Activated CD8-positive, alpha-beta T cell treated with anti-CD3 and anti-CD28 coated beads for 36 hours (primary cell): ENCODE data around the gene INS. TPM values are rescaled to one million over a fixed set of nuclear protein-coding genes. Genes with fewer than 3 reads are reported as not detected.

ENCODE experiments used
- ATAC-seq: fragments of 200-7000 bp; cut with Tn5 transposase; one replicate; pipeline ENCODE4 v1.10.0; 2021; ENCODE audit warnings: mild to moderate bottlenecking, moderate library complexity
- CTCF ChIA-PET: fragments of 350-600 bp; sonication (Branson Sonifier 250); formaldehyde crosslinking; loops from one replicate; lab custom pipeline; 2021; ENCODE audit warnings: antibody characterized with exemption; lab: Charles Lee
- POLR2A ChIA-PET: fragments of 350-600 bp; sonication (Branson Sonifier 250); formaldehyde crosslinking; loops from one replicate; lab custom pipeline; 2021; ENCODE audit warnings: antibody characterized with exemption; lab: Charles Lee
- DNase-seq: peaks from one replicate; pipeline ENCODE4 v3.0.0-alpha.2; 2020
- H3K27ac Mint-ChIP-seq: one replicate; pipeline ENCODE4 v1.8.0; 2021; ENCODE audit warnings: mild to moderate bottlenecking, mixed read lengths
- H3K27me3 Mint-ChIP-seq: one replicate; pipeline ENCODE4 v1.8.0; 2021; ENCODE audit warnings: mixed read lengths
- H3K36me3 Mint-ChIP-seq: one replicate; pipeline ENCODE4 v1.8.0; 2021; ENCODE audit warnings: low read depth, mixed read lengths
- H3K4me1 Mint-ChIP-seq: one replicate; pipeline ENCODE4 v1.8.0; 2021; ENCODE audit warnings: low read depth, mixed read lengths
- H3K4me3 Mint-ChIP-seq: one replicate; pipeline ENCODE4 v1.8.0; 2021; ENCODE audit warnings: mild to moderate bottlenecking, moderate library complexity, mixed read lengths
- H3K9me3 Mint-ChIP-seq: one replicate; pipeline ENCODE4 v1.8.0; 2021; ENCODE audit warnings: mixed read lengths
- intact Hi-C: fragments of 100-400 bp; cut with micrococcal nuclease; formaldehyde crosslinking; loops from one replicate; pipeline ENCODE4 v1.10.0; 2022
- total RNA-seq, 2 experiments: library from RNA; stranded (reverse); gene quantifications; one replicate each; pipeline ENCODE4 v1.2.3, GENCODE V29; 2021
- TF ChIP-seq, protein P1 (sequence below): fragments of 200-600 bp; IDR thresholded peaks from one replicate; pipeline ENCODE4 v1.8.0; 2022; ENCODE audit warnings: antibody characterized with exemption, mild to moderate bottlenecking

Gene INS
- total RNA-seq, 2 experiments from 2014 or later = not detected

GRCh38 chr11:2129308-2129698, 31.7 kb downstream of the INS start:
- ATAC-seq (no peak), DNase-seq (no peak)
- Mint-ChIP-seq H3K36me3 (no peaks in the 10 kb centered on the region), H3K4me3 (no peak overlapping the region), H3K27me3 (peaks cover 28% of the 10 kb centered on the region), H3K9me3 (no peaks in the 10 kb centered on the region), H3K4me1 (no peaks in the 10 kb centered on the region), H3K27ac (no peak overlapping the region)
- TF ChIP-seq, protein P1, sequence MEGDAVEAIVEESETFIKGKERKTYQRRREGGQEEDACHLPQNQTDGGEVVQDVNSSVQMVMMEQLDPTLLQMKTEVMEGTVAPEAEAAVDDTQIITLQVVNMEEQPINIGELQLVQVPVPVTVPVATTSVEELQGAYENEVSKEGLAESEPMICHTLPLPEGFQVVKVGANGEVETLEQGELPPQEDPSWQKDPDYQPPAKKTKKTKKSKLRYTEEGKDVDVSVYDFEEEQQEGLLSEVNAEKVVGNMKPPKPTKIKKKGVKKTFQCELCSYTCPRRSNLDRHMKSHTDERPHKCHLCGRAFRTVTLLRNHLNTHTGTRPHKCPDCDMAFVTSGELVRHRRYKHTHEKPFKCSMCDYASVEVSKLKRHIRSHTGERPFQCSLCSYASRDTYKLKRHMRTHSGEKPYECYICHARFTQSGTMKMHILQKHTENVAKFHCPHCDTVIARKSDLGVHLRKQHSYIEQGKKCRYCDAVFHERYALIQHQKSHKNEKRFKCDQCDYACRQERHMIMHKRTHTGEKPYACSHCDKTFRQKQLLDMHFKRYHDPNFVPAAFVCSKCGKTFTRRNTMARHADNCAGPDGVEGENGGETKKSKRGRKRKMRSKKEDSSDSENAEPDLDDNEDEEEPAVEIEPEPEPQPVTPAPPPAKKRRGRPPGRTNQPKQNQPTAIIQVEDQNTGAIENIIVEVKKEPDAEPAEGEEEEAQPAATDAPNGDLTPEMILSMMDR = no peak
- CTCF ChIA-PET = no interaction called here
- intact Hi-C loops = no loop called here
- POLR2A ChIA-PET = no interaction called here

- Mint-ChIP-seq H3K4me3 (no peak overlapping the region), H3K27ac (no peak overlapping the region), H3K36me3 (no peaks in the 10 kb centered on the region), H3K27me3 (peaks cover 27% of the 10 kb centered on the region), H3K4me1 (no peaks in the 10 kb centered on the region), H3K9me3 (no peaks in the 10 kb centered on the region)
- no peak for ATAC-seq
- POLR2A ChIA-PET = no interaction called here
- CTCF ChIA-PET = interaction anchor here (1.1 kb wide), 1 partner anchor 23 kb away, joined by 3 read pairs; no protein-coding TSS in a partner anchor
- intact Hi-C loops = no loop called here
- TF ChIP-seq, protein P1 = no peak
- no peak for DNase-seq
These were observed 32.3 kb downstream of the INS start for GRCh38 chr11:2128511-2129307.

GRCh38 chr11:2128130-2128510, 32.9 kb downstream of the INS start:
- Mint-ChIP-seq H3K27ac (no peak overlapping the region), H3K36me3 (no peaks in the 10 kb centered on the region), H3K4me3 (no peak overlapping the region), H3K27me3 (peaks cover 25% of the 10 kb centered on the region), H3K9me3 (no peaks in the 10 kb centered on the region), H3K4me1 (no peaks in the 10 kb centered on the region)
- intact Hi-C loops = no loop called here
- ChIA-PET POLR2A (no interaction called here), CTCF (interaction anchor here (1.1 kb wide), 2 partner anchors 23 to 90 kb away, joined by 3 read pairs; no protein-coding TSS in a partner anchor)
- no peak for DNase-seq
- no peak for ATAC-seq
- TF ChIP-seq, protein P1 = no peak

- intact Hi-C loops = no loop called here
- Mint-ChIP-seq H3K36me3 (no peaks in the 10 kb centered on the region), H3K4me1 (no peaks in the 10 kb centered on the region), H3K4me3 (no peak overlapping the region), H3K27ac (no peak overlapping the region), H3K9me3 (no peaks in the 10 kb centered on the region), H3K27me3 (peaks cover 20% of the 10 kb centered on the region)
- ATAC-seq = no peak
- ChIA-PET POLR2A (interaction anchor here (0.6 kb wide), 1 partner anchor 50 kb away, joined by 3 read pairs; no protein-coding TSS in a partner anchor), CTCF (interaction anchor here (1.1 kb wide), 2 partner anchors 24 to 90 kb away, joined by 3 read pairs; no protein-coding TSS in a partner anchor)
- TF ChIP-seq, protein P1 = no peak
- no peak for DNase-seq
These were observed 33.4 kb downstream of the INS start for GRCh38 chr11:2127482-2128129.
